Measurements from ENCODE around the gene PAX2.

The PAX2 gene

DNA sequence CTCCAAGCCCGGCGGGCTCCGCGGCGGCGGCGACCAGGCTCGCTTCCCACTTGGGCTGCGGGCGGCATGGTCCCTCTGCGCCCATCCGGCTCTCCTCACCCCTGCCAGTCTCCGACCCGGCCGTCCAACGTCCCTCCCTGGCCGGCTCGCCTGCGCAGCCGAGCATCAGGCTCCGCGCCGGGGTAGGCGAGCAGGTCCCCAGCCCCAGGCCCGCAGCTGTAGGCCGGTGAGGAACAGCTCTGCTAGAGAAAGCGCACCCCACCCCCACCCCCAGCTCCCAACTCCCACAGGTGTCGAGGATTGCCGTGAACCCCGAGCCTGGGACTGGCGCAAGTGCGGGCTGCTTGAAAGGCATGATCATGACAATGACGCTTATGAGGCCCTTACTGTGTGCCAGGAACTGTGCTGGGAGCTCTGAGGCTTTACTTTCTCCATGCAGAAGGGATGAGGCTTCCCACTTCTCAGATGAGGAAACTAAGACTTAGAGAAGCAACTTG lies 20.8 kb upstream of the PAX2 start:
- FAIRE-seq: no peak

GRCh38 chr10:100725071-100725471 lies 20.3 kb upstream of the PAX2 start:
- no peak for FAIRE-seq

DNA sequence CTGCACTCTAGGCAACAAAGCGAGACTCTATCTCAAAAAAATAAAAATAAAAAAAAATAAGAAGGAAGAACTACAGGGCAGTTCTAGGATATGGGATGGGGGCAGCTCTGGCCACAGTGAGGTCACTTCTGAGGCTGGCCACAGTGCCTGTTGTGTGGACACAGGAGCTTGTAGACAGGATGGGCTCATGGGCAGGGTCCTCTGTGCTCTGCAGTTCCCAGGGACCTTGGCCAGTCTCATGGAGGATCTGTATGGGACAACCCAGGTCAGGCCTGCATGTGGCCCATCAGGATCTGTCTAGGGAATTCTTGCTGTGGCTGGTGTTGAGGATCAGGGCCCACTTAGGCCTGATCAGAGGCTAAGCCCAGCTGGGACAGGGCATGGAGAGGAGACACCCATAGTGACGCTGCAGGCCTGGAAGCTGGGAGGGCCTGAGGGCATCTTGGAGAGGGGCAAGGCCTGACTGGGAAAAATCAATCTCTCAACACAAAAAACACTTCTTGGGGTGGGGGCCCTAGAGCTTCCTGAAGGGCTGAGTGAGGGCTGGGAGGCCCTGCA lies 19.4 kb upstream of the PAX2 start:
- FAIRE-seq: no peak

GRCh38 chr10:100727808-100728207 lies 17.6 kb upstream of the PAX2 start:
- FAIRE-seq: no peak

- no peak for FAIRE-seq
These were observed 16.2 kb upstream of the PAX2 start for GRCh38 chr10:100728928-100729861.

GRCh38 chr10:100729862-100730724 lies 15.3 kb upstream of the PAX2 start:
- FAIRE-seq: no peak

DNA sequence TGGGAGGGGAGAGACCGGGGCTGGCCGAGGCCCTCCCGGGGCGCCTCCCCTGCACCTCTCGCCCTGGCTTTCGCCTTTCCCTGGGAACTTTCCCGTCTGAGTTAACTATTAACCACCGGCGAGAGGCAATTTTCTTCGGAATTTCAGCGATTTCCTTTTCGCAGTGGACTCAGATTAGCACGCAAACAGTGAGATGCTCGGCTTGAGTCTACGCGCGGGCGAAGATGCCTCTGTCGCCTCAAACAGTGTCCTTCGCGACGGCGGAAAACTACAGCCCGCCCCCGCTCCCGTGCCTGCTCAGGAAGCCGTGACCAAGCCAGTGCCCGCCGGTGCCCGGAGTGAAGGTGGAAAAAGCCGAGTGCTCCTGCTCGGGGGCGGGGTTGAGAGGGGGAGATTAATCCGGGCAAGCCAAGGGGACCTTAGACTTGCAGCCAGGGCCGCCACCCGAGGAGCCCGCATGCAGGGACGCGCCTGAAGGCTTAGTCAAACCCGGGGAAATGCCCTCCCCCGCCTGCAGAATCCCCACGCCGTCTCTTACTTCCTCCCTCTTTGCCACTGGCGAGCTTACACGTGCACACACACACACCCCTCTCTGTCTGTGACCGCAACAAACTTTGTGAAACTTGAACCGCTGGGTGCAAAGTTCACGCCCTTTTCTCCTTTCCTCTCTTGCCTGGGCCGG lies 14.5 kb upstream of the PAX2 start:
- FAIRE-seq: no peak

- no peak for FAIRE-seq
These were observed 13.8 kb upstream of the PAX2 start for GRCh38 chr10:100731407-100732240.

DNA sequence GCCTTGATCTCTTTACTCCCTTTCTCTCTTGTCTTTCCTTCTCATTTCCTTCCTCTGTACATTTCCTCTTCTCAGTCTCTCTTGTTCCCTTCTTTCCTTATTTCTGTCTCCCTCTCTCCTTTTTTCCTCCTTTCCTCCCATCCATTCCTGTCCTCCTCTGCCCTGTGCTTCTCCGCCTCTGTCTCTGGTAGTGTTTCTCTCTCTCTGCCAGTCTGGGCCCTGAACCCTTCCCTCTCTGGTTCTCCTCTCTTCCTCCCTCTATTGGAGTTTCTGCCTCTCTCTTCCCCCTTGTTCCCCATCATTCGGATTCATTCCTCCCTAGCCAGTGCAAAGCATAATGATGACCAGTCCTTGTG lies 13.2 kb upstream of the PAX2 start:
- FAIRE-seq: no peak

GRCh38 chr10:100733329-100733728 lies 12.1 kb upstream of the PAX2 start:
- FAIRE-seq: no peak

- FAIRE-seq: no peak
These were observed 10.9 kb upstream of the PAX2 start for GRCh38 chr10:100734295-100735086.

DNA sequence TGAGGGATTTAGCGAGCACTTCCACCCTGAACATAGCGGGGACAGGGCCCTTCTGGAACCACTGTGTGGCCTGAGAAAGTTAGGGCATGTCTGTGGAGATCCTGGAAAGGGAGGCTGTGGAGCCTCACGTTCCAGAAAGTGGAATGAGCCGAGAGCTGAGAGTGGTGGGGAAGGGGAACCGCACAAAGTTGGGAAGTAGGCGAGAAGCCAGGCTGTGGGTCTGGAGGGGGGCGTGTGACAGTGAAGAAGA lies 10.4 kb upstream of the PAX2 start:
- no peak for FAIRE-seq

DNA sequence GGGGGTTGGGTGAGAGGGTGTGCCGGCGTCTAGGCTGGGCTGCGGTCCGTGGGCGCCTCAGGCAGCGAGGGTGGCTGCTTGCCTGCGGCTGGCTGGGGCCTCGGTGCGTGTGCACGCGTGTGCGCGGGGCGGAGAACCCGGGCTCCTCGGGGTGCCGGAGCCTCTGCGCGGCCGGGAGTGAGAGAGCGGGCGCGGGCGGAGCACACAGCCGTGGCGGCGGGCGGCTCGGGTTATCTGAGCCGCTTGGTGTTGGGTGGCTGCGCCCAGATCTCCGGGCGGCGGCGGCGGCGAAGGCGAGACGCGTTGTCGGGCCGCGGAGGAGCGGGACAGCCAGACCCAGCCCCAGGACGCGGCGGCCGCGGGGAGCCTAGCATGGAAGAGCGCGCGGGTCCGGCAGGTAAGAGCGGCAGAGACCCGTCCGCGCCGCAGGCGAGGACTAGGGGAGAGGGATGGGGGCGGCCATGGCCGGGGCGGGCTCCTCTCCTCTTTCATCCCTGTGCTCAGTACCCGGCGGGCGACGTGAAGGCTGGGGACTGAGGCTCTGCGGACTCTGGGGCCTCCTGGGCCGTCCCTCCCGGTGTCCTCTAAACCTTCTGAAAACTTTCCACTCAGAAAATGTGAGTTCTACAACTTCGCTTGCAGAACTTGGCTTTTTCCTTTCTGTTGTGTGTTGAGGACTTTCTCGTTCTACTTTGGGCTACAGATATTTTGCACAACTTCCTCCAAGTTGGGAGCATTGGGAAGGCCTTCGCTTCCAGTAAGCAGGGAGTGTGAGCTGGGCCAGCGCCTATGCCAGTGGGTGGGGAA lies 9.8 kb upstream of the PAX2 start:
- no peak for FAIRE-seq

GRCh38 chr10:100736144-100736808 lies 9.1 kb upstream of the PAX2 start:
- no peak for FAIRE-seq

DNA sequence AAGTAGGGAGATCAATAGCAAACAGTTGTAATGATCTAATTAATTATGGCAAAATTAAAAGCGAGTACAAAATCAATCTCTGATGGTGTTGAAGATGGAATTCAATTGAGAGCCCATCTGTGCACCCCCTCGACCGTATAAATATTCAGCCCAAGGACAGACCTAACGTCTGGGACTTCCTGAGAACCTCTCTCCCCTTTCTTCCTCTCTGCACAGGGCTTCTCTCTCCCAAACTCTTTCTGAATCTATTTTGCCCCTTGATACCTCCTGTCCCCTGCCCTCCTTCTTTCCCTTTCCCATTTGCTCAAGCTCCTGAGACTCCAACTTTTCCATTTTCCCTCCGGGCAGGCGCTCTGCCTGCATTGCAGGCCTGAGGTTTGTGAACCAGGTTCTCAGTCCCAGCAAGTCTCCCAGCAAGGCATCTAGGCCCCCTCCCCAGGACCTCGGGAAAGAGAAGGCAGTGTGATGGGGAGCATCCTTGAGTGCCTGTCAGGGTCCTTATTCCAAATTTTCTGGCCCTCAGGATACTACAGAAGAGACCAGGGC lies 8.5 kb upstream of the PAX2 start:
- no peak for FAIRE-seq

DNA sequence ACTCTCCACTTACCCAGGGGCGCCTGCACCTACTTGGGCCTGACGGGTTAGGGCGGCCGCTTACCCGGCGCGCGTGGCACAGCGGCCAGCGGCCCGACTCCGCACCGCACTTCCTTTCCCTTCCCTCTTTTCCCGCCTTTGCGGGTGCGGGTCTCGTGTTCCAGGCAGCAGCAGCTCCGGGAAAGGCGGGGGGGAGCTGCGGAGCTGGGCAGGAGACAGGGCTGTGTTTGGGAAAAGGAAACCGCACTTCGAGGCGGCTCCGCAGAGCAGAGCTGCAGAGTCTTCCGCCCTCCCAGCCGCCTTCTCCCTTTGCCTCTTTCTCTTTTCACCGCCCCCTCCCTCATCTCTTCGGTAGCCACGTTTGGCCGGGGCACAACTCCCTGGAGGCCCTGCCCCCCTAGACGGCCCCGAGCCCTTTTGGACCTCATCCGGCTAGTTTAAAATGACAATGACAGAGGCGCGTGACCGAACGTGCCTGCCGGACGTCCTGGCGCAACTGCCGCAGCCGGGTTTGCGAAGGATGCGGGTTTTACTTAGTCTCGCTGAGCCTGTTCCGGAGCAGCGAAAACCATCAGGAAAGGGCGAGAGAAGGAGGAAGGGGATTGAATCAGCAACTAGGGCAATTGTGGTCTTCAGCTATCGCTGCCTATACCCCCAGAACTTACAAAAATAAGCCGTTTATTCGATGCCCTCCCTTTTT lies 7.9 kb upstream of the PAX2 start:
- FAIRE-seq: no peak

DNA sequence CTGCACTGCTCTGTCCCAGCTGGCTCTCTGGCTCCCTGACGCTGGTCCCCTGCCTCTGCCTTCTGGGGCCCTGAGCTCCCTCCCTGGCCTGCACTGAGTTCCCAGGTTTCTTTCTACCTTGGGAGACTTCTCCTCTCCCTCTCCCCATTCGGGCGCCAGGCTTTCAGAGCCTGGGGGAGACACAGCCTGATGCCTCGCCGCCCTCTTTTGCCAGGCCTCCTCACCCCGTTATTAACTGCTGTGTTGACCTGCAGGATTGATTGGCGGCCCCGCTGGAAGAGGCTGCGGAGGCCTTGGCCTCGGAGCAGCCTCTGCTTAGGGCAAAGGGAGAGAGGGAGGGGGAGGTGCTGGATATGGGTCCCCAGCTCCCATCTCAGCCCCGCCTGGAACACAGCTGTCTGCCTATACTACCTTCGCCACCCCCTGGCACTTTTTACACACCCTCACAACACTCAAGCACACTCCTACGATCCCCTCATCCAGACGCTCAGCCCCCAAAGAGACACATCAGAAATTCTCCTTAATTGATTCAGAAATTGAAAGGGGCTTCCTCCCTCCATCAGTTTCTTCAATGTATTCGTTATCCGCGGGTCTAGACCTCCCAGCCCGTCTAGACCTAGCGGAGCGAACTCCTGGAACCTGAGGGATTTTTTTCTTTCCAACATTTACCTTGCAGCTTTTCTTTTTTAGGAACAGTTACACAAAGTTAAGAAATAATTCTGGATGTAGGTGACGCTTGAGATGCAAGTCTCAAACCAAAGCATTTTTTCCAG lies 7.1 kb upstream of the PAX2 start:
- no peak for FAIRE-seq
